ENCODE measurements around the gene EXO1. TPM values are rescaled to one million over a fixed set of nuclear protein-coding genes. Genes with fewer than 3 reads are reported as not detected.

EXO1 gene
- total and polyA plus RNA-seq, 2 donors (not counting 3 experiments of a cell fraction or from before 2014, with no cell fraction given), result 4.1 to 23.5 TPM

GRCh38 chr1:241840164-241840563, 7.8 kb upstream of the EXO1 start:
- Histone ChIP-seq H3K27ac (ENCODE audit: insufficient read depth, low read depth, low read length) (no peak overlapping the region), H3K36me3 (ENCODE audit: control insufficient read depth in 2 of 2, extremely low read depth in 1 of 2, insufficient read depth in 2 of 2, low read length in 2 of 2) (no peaks in the 10 kb centered on the region), H3K9ac (replicated peaks; ENCODE audit: extremely low read depth, insufficient read depth, low read length) (no peak overlapping the region), H3K27me3 (ENCODE audit: control insufficient read depth in 2 of 2, insufficient read depth in 2 of 2, low read length in 2 of 2) (peaks cover 6 to 14% of the 10 kb centered on the region in 2 experiments), H3K4me3 (replicated peaks in 1 of 3; ENCODE audit: insufficient read depth in 1 of 3, low read depth in 1 of 3, low read length in 3 of 3) (no peak overlapping the region), H2AFZ (ENCODE audit: low read depth, low read length) (no peak overlapping the region), H3K79me2 (ENCODE audit: control insufficient read depth, insufficient read depth, low read length) (no peaks in the 10 kb centered on the region), H3K9me3 (replicated peaks; ENCODE audit: control insufficient read depth, insufficient read depth, low read length) (no peaks in the 10 kb centered on the region), H3K4me1 (ENCODE audit: control insufficient read depth, extremely low read depth, insufficient read depth, low read length) (peaks cover 18% of the 10 kb centered on the region), H4K20me1 (replicated peaks; ENCODE audit: control insufficient read depth, extremely low read depth, insufficient read depth, low read length) (no peaks in the 10 kb centered on the region), H3K9me1 (replicated peaks; ENCODE audit: control insufficient read depth, extremely low read depth, insufficient read depth, low read length) (no peaks in the 10 kb centered on the region), H3K4me2 (ENCODE audit: insufficient read depth, low read length) (no peak overlapping the region)
- POLR2A ChIA-PET, result no interaction called here
- CTCF ChIA-PET, result no interaction called here
- intact Hi-C loops (cut with micrococcal nuclease) (no loop called here), dilution Hi-C loops (cut with MboI; ENCODE audit: extremely low pct_ligation_motif_present, low sequenced_read_pairs) (no loop called here)
- DNase-seq (ENCODE audit: low read depth, low spot score), result no peak
- TF ChIP-seq POLR2AphosphoS5 (IDR thresholded peaks at IDR 0.05; ENCODE audit: insufficient read depth, low read depth, low read length) (no peak), JUN (IDR thresholded peaks at IDR 0.05; ENCODE audit: borderline replicate concordance, insufficient read depth, insufficient read length, low read depth) (no peak), GATA2 (IDR thresholded peaks at IDR 0.05; ENCODE audit: insufficient read depth, insufficient read length, low read depth, low read length) (no peak), POLR2A (IDR thresholded peaks at IDR 0.05; ENCODE audit: low read depth, low read length) (no peak)
- no peak for FAIRE-seq
- no TSS peak for BruUV-seq (replicated peaks)

- H3K27ac ChIP-seq (ENCODE audit: insufficient read depth, low read depth, low read length), result no peak overlapping the region
These were observed 6.3 kb upstream of the EXO1 start for GRCh38 chr1:241841691-241842090.

More at GRCh38 chr1:241841691-241842090, 6.3 kb upstream of the EXO1 start:
- FAIRE-seq, result no peak
- Histone ChIP-seq H3K4me1 (ENCODE audit: control insufficient read depth, extremely low read depth, insufficient read depth, low read length) (peaks cover 13% of the 10 kb centered on the region), H3K9me3 (replicated peaks; ENCODE audit: control insufficient read depth, insufficient read depth, low read length) (no peaks in the 10 kb centered on the region), H3K79me2 (ENCODE audit: control insufficient read depth, insufficient read depth, low read length) (no peaks in the 10 kb centered on the region), H3K9ac (replicated peaks; ENCODE audit: extremely low read depth, insufficient read depth, low read length) (no peak overlapping the region), H3K27me3 (ENCODE audit: control insufficient read depth in 2 of 2, insufficient read depth in 2 of 2, low read length in 2 of 2) (peaks cover 6 to 14% of the 10 kb centered on the region in 2 experiments), H4K20me1 (replicated peaks; ENCODE audit: control insufficient read depth, extremely low read depth, insufficient read depth, low read length) (no peaks in the 10 kb centered on the region), H3K4me3 (replicated peaks in 1 of 3; ENCODE audit: insufficient read depth in 1 of 3, low read depth in 1 of 3, low read length in 3 of 3) (no peak overlapping the region), H3K36me3 (ENCODE audit: control insufficient read depth in 2 of 2, extremely low read depth in 1 of 2, insufficient read depth in 2 of 2, low read length in 2 of 2) (no peaks in the 10 kb centered on the region), H3K9me1 (replicated peaks; ENCODE audit: control insufficient read depth, extremely low read depth, insufficient read depth, low read length) (no peaks in the 10 kb centered on the region), H2AFZ (ENCODE audit: low read depth, low read length) (no peak overlapping the region), H3K4me2 (ENCODE audit: insufficient read depth, low read length) (no peak overlapping the region)
- ChIA-PET POLR2A (no interaction called here), CTCF (interaction anchor here (0.8 to 2.4 kb wide), 2 partner anchors 231 to 356 kb away, joined by 3 to 8 read pairs; no protein-coding TSS in a partner anchor)
- dilution Hi-C loops (cut with MboI; ENCODE audit: extremely low pct_ligation_motif_present, low sequenced_read_pairs) (no loop called here), intact Hi-C loops (cut with micrococcal nuclease) (no loop called here)
- no TSS peak for BruUV-seq (replicated peaks)
- DNase-seq (ENCODE audit: low read depth, low spot score), result no peak
- TF ChIP-seq JUN (IDR thresholded peaks at IDR 0.05; ENCODE audit: borderline replicate concordance, insufficient read depth, insufficient read length, low read depth) (no peak), CTCF (IDR thresholded peaks at IDR 0.05; ENCODE audit: extremely low read depth in 1 of 2, insufficient read depth in 1 of 2, low read depth in 1 of 2, low read length in 2 of 2) (no peak), EZH2 (IDR thresholded peaks at IDR 0.05; ENCODE audit: borderline replicate concordance, low read depth, low read length, severe bottlenecking) (no peak), MYC (IDR thresholded peaks at IDR 0.05; ENCODE audit: low read depth, low read length) (no peak), POLR2A (IDR thresholded peaks at IDR 0.05; ENCODE audit: low read depth, low read length) (no peak), FOS (IDR thresholded peaks at IDR 0.05; ENCODE audit: borderline replicate concordance, insufficient read depth, low read length) (no peak), POLR2AphosphoS5 (IDR thresholded peaks at IDR 0.05; ENCODE audit: insufficient read depth, low read depth, low read length) (no peak), GATA2 (IDR thresholded peaks at IDR 0.05; ENCODE audit: insufficient read depth, insufficient read length, low read depth, low read length) (no peak)
- TF ChIP-seq, protein P1, sequence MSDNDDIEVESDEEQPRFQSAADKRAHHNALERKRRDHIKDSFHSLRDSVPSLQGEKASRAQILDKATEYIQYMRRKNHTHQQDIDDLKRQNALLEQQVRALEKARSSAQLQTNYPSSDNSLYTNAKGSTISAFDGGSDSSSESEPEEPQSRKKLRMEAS (IDR thresholded peaks at IDR 0.05; ENCODE audit: insufficient read depth, insufficient read length), result no peak
